Activated CD8-positive, alpha-beta T cell treated with anti-CD3 and anti-CD28 coated beads for 36 hours (primary cell): ENCODE results near the gene SRPK2. TPM values are rescaled to one million over a fixed set of nuclear protein-coding genes. Genes with fewer than 3 reads are reported as not detected.

Experiments used
- ATAC-seq: fragments of 200-7000 bp; cut with Tn5 transposase; one replicate; pipeline ENCODE4 v1.10.0; 2021; ENCODE audit warnings: mild to moderate bottlenecking, moderate library complexity
- CTCF ChIA-PET: fragments of 350-600 bp; sonication (Branson Sonifier 250); formaldehyde crosslinking; loops from one replicate; lab custom pipeline; 2021; ENCODE audit warnings: antibody characterized with exemption; lab: Charles Lee
- POLR2A ChIA-PET: fragments of 350-600 bp; sonication (Branson Sonifier 250); formaldehyde crosslinking; loops from one replicate; lab custom pipeline; 2021; ENCODE audit warnings: antibody characterized with exemption; lab: Charles Lee
- DNase-seq: peaks from one replicate; pipeline ENCODE4 v3.0.0-alpha.2; 2020
- H3K27ac Mint-ChIP-seq: one replicate; pipeline ENCODE4 v1.8.0; 2021; ENCODE audit warnings: mild to moderate bottlenecking, mixed read lengths
- H3K27me3 Mint-ChIP-seq: one replicate; pipeline ENCODE4 v1.8.0; 2021; ENCODE audit warnings: mixed read lengths
- H3K36me3 Mint-ChIP-seq: one replicate; pipeline ENCODE4 v1.8.0; 2021; ENCODE audit warnings: low read depth, mixed read lengths
- H3K4me1 Mint-ChIP-seq: one replicate; pipeline ENCODE4 v1.8.0; 2021; ENCODE audit warnings: low read depth, mixed read lengths
- H3K4me3 Mint-ChIP-seq: one replicate; pipeline ENCODE4 v1.8.0; 2021; ENCODE audit warnings: mild to moderate bottlenecking, moderate library complexity, mixed read lengths
- H3K9me3 Mint-ChIP-seq: one replicate; pipeline ENCODE4 v1.8.0; 2021; ENCODE audit warnings: mixed read lengths
- intact Hi-C: fragments of 100-400 bp; cut with micrococcal nuclease; formaldehyde crosslinking; loops from one replicate; pipeline ENCODE4 v1.10.0; 2022
- total RNA-seq, 2 experiments: library from RNA; stranded (reverse); gene quantifications; one replicate each; pipeline ENCODE4 v1.2.3, GENCODE V29; 2021
- TF ChIP-seq, protein P1 (sequence below): fragments of 200-600 bp; IDR thresholded peaks from one replicate; pipeline ENCODE4 v1.8.0; 2022; ENCODE audit warnings: antibody characterized with exemption, mild to moderate bottlenecking

The SRPK2 gene
- total RNA-seq, 2 experiments from 2014 or later = 32.9 to 33.5 TPM

GRCh38 chr7:105346593-105347322, 42.0 kb downstream of the SRPK2 start:
- ChIA-PET CTCF (interaction anchor here (0.7 to 1.4 kb wide), 2 partner anchors 10 to 83 kb away, joined by 3 to 6 read pairs; no protein-coding TSS in a partner anchor), POLR2A (interaction anchor here (1.5 kb wide), 1 partner anchor 82 kb away, joined by 4 read pairs; no protein-coding TSS in a partner anchor)
- intact Hi-C loops = no loop called here
- ATAC-seq (peak; percentile 47), DNase-seq (peak; percentile 26)
- Mint-ChIP-seq H3K36me3 (no peaks in the 10 kb centered on the region), H3K4me3 (no peak overlapping the region), H3K27me3 (no peaks in the 10 kb centered on the region), H3K4me1 (peaks cover 54% of the 10 kb centered on the region), H3K9me3 (no peaks in the 10 kb centered on the region), H3K27ac (no peak overlapping the region)
- TF ChIP-seq, protein P1, sequence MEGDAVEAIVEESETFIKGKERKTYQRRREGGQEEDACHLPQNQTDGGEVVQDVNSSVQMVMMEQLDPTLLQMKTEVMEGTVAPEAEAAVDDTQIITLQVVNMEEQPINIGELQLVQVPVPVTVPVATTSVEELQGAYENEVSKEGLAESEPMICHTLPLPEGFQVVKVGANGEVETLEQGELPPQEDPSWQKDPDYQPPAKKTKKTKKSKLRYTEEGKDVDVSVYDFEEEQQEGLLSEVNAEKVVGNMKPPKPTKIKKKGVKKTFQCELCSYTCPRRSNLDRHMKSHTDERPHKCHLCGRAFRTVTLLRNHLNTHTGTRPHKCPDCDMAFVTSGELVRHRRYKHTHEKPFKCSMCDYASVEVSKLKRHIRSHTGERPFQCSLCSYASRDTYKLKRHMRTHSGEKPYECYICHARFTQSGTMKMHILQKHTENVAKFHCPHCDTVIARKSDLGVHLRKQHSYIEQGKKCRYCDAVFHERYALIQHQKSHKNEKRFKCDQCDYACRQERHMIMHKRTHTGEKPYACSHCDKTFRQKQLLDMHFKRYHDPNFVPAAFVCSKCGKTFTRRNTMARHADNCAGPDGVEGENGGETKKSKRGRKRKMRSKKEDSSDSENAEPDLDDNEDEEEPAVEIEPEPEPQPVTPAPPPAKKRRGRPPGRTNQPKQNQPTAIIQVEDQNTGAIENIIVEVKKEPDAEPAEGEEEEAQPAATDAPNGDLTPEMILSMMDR = no peak

- ChIA-PET CTCF (interaction anchor here (1.2 to 1.4 kb wide), 2 partner anchors 11 to 42 kb away, joined by 3 to 6 read pairs; no protein-coding TSS in a partner anchor), POLR2A (interaction anchor here (1.5 kb wide), 1 partner anchor 82 kb away, joined by 4 read pairs; no protein-coding TSS in a partner anchor)
- Mint-ChIP-seq H3K4me3 (no peak overlapping the region), H3K27ac (no peak overlapping the region), H3K9me3 (no peaks in the 10 kb centered on the region), H3K27me3 (no peaks in the 10 kb centered on the region), H3K4me1 (peaks cover 53% of the 10 kb centered on the region), H3K36me3 (no peaks in the 10 kb centered on the region)
- intact Hi-C loops = no loop called here
- DNase-seq (no peak), ATAC-seq (peak; percentile 28)
- TF ChIP-seq, protein P1 = no peak
Measured at GRCh38 chr7:105346138-105346537, 42.6 kb downstream of the SRPK2 start.

DNA sequence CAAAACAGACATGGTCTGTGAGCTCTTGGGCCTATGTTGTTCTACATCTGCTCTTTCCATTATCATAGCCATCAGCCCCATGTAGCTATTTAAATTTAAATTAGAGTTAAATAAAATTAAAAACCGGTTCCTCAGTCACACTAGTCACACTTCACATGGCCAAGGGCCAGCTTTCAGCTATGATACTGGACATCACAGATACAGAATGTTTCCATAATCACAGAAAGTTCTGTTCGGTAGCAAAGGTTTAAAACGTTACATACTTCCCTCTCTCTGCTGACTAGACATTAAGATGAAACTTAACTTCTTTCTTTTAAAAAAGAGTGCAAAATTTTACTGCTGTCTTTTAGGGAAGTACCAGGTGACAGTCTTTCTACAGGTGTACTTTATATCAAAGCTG, 43.0 kb downstream of the SRPK2 start:
- no peak for DNase-seq
- TF ChIP-seq, protein P1 = no peak
- Mint-ChIP-seq H3K27ac (peak overlapping the region; percentile 42), H3K4me1 (peaks cover 51% of the 10 kb centered on the region), H3K9me3 (no peaks in the 10 kb centered on the region), H3K36me3 (no peaks in the 10 kb centered on the region), H3K4me3 (no peak overlapping the region), H3K27me3 (no peaks in the 10 kb centered on the region)
- ATAC-seq = no peak
- POLR2A ChIA-PET = interaction anchor here (1.5 kb wide), 1 partner anchor 81 kb away, joined by 4 read pairs; no protein-coding TSS in a partner anchor
- intact Hi-C loops = no loop called here
- CTCF ChIA-PET = interaction anchor here (1.0 to 1.4 kb wide), 3 partner anchors 11 to 203 kb away, joined by 3 to 6 read pairs (median 3); no protein-coding TSS in a partner anchor

- POLR2A ChIA-PET = interaction anchor here (0.7 to 1.5 kb wide), 2 partner anchors 81 to 436 kb away, joined by 3 to 4 read pairs; no protein-coding TSS in a partner anchor
- no peaks in the 10 kb centered on the region for H3K27me3 Mint-ChIP-seq
- peaks cover 53% of the 10 kb centered on the region for H3K4me1 Mint-ChIP-seq
- TF ChIP-seq, protein P1 = no peak
- H3K36me3 Mint-ChIP-seq = no peaks in the 10 kb centered on the region
- ATAC-seq (peak; percentile 75), DNase-seq (peak; percentile 27)
- no peaks in the 10 kb centered on the region for H3K9me3 Mint-ChIP-seq
- peak overlapping the region; percentile 47 for H3K27ac Mint-ChIP-seq
- CTCF ChIA-PET = interaction anchor here (1.0 to 1.6 kb wide), 4 partner anchors 10 to 202 kb away, joined by 3 to 6 read pairs (median 4); no protein-coding TSS in a partner anchor
- intact Hi-C loops = no loop called here
- H3K4me3 Mint-ChIP-seq = no peak overlapping the region
Measured at GRCh38 chr7:105345003-105345402, 43.7 kb downstream of the SRPK2 start.
